ENCODE data around the gene DKK2.
"Not testable (repeated sequence)": the region's sequence is repeated elsewhere in the genome, so short reads cannot be mapped to it uniquely, and the experiment has no call there.

Gene DKK2

GRCh38 chr4:107011312-107011711 is 24.8 kb downstream of the DKK2 start:
- no peak for DNase-seq

- no peak for DNase-seq
These were observed 26.7 kb downstream of the DKK2 start for GRCh38 chr4:107009196-107009968.

- DNase-seq = no peak
These were observed 28.0 kb downstream of the DKK2 start for GRCh38 chr4:107008115-107008514.

GRCh38 chr4:107006218-107006617 is 29.9 kb downstream of the DKK2 start:
- DNase-seq = no peak

DNA sequence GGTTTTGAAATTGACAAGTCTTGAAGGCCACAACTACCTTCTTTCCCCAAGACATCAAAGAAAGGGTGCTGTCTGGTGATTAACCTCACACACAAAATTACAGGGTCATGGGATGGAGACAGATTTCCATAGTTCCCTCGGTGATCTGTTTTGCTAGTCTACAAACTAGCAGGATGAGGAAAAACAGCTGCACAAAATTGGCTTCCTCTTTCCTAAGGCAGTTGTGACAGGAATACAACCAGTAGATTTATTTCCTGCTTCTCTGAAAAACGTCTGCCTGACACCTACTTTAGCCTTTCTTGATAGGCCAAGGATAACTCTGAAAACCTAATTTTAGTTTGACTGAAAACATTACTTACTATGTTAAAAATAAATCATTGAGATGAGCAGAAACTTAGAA is 39.6 kb downstream of the DKK2 start:
- no peak for DNase-seq

DNA sequence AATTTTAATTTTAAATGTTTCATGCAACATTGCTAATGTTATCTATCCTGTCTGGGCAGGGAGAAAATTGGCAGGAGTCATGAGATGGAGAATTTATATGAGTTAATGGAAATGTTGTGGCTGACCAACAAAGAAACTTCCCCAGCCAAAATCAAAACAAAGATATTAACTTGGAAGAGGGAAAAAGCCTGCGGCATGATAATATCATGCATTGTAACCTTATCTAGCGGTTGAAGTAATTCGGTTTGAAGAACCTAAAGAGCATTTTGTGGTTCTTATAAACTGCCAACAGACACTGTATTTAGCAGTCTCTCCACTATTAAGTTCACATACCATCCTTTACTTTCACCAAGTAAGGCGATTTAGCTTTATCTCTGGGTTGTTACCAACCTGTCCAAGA is 42.3 kb downstream of the DKK2 start:
- DNase-seq = no peak

- DNase-seq = no peak
These were observed 48.8 kb downstream of the DKK2 start for GRCh38 chr4:106987311-106987710.

GRCh38 chr4:106986486-106986885 is 49.6 kb downstream of the DKK2 start:
- no peak for DNase-seq

DNA sequence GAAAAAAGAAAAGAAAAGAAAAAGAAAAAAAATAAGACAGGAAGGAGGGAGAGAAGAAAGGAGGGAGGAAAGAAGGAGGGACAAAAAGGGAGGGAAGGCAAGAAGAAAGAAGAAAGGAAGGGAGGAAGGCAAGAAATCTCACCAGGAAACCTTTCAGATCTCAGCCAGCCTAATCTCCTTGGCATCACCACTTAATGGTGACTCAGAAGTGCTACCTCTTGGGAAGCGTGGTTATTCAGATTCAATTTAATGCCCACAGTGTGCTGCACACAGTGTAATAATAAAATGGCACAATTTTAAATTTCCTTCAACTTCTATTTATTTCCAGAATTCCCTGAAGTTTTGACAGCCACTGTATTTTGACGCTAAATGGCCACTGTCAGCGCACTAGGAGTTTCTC is 50.3 kb downstream of the DKK2 start:
- no peak for DNase-seq

DNA sequence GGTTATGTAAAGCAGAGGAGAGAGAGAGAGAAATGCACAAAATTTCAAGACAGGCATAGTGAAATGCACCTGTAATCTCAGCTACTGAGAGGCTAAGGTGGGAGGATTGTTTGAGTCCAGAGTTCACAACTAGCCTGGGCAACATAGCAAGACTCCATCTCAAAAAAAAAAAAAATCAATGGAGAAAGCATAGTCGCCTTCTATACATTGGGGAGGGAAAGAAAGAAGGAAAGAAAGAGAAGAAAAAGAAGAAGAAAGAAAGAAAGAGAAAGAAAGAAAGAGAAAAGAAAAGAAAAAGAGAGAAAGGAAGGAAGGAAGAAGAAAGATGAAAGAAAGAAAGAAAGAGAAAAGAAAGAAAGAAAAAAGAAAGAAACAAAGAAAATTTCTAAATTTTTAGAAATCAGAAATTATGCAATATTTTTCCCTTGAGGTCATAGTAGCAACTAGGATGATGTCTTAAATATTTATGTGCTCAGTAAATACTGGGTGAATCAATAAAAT is 53.4 kb downstream of the DKK2 start:
- no peak for DNase-seq

GRCh38 chr4:106981431-106981830 is 54.7 kb downstream of the DKK2 start:
- no peak for DNase-seq

DNA sequence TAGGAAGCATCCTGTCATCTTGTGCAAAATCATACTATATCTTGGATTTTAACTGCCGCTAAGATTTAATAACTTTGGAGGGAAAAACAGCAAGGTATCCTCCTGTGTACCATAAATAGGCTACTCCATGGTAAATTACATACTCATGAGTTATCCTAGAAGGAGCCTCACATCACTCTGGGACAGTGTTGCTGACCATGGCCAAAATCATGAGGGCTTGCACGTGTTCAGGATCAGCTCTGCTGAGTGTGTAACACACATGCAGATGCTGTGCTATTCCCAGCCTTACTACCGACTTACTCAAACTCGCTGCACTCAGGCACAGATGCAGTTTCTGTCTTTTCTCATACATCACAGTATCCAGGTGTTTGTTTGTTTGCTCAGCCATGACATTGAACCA is 56.6 kb downstream of the DKK2 start:
- DNase-seq = no peak

DNA sequence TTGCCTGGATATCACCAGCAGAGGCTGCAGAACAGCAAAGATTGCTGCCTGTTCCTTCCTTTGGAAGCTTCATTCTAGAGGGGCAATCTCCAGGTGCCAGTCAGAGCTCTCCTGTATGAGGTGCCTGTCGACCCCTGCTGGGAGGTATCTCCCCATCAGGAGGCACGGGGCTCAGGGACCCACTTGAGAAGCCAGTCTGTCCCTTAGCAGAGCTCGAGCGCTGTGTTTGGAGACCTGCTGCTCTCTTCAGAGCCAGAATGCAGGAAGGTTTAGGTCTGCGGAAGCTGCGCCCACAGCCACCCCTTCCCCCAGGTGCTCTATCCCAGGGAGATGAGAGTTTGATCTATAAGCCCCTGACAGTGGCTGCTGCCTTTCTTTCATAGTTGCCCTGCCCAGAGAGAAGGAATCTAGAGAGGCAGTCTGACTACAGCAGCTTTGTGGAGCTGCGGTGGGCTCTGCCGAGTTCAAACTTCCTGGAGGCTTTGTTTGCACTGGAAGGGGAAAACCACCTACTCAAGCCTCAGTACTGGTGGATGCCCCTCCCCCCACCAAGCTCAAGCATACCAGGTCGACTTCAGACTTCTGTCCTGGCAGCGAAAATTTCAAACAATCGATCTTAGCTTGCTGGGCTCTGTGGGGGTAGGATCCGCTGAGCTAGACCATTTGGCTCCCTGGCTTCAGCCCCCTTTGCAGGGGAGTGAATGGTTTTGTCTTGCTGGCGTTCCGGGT is 57.9 kb downstream of the DKK2 start:
- DNase-seq = no peak

GRCh38 chr4:106971636-106972035 is 64.5 kb downstream of the DKK2 start:
- no peak for DNase-seq

DNA sequence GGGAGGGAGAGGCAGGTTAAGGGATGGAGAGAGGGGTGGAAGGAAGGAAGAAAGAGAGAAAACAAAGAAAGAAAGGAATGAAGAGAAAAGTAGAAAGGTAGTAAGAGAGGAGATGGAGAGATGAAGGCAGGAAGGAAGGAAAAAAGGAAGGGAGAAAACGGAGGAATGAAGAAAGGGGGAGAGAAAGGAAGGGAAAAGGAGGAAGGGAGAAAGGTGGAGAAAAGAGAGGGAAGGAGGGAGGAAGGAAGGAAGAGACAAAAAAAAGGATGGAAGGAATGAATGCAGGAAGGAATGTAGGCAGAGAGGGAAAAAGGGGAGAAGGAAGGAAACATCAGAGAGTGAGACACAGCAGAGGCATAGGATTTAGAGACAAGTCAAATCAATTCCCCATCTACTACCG is 68.2 kb downstream of the DKK2 start:
- DNase-seq = no peak

GRCh38 chr4:106953036-106953705 is 82.9 kb downstream of the DKK2 start:
- DNase-seq = no peak

GRCh38 chr4:106951891-106952290 is 84.2 kb downstream of the DKK2 start:
- no peak for DNase-seq

- DNase-seq = no peak
These were observed 94.3 kb downstream of the DKK2 start for GRCh38 chr4:106941841-106942240.

- DNase-seq = no peak
These were observed 105.6 kb downstream of the DKK2 start for GRCh38 chr4:106930522-106930921.

- DNase-seq = no peak
These were observed 106.9 kb downstream of the DKK2 start for GRCh38 chr4:106929248-106929647.

DNA sequence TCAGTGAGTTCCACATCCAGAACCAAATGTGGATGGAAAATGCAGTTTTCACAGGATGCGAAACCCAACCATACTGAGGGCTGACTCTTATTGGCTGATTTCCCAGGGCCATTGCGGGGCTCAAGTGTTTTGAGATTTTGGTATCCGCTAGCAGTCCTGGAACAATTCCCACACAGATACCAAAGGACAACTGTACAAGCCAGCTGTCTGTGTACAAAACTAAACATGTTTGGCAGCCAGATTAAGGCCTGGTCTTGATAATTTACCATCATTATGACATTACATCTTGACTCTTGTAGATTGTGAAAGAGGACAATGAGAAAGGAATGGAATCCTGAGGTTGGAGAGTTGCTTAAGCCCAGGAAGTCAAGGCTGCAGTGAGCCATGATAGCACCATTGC is 121.9 kb downstream of the DKK2 start:
- no peak for DNase-seq

GRCh38 chr4:106909486-106910188 is 126.5 kb downstream of the DKK2 start:
- no peak for DNase-seq

DNA sequence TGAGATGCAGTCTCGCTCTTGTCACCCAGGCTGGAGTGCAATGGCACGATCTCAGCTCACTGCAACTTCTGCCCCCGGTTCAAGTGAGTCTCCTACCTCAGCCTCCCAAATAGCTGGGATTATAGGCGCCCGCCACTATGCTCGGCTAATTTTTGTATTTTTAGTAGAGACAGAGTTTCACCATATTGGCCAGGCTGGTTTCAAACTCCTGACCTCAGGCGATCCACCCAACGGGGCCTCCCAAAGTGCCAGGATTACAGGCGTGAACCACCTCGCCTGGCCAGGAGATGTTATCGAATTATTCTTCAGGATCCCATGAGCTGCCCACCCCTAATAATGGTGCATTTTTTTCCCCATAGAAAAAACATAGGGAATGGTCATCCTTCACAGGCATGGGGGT is 128.1 kb downstream of the DKK2 start:
- not testable (repeated sequence) for DNase-seq

All from DMS79 treated with DMSO at 0.1 percent for 48 hours (cell line).